GM18868 (cell line): ENCODE data around the gene DGAT2.

Experiments used
- ATAC-seq: cut with Tn5 transposase; IDR thresholded peaks from one replicate; pipeline ENCODE4 v1.9.1; 2021; ENCODE audit warnings: mild to moderate bottlenecking, moderate library complexity; ENCODE audit not compliant: unreplicated experiment

DGAT2 gene

DNA sequence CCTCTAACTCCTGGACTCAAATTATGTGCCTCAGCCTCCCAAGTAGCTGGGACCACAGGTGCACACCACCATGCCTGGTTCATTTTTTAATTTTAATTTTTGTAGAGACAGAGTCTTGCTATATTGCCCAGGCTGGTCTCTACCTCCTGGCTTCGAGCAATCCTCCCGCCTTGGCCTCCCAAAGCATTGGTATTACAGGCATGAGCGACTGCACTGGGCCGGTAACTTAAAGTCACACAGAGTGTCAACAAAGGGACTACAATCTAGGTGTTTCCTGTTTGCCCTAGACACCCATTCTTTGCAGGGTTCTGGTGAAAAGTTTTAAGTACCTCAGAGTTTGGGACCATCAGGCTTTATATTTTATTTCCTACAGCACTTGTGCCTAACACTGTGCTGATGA, 54.8 kb downstream of the DGAT2 start:
- ATAC-seq = no peak

DNA sequence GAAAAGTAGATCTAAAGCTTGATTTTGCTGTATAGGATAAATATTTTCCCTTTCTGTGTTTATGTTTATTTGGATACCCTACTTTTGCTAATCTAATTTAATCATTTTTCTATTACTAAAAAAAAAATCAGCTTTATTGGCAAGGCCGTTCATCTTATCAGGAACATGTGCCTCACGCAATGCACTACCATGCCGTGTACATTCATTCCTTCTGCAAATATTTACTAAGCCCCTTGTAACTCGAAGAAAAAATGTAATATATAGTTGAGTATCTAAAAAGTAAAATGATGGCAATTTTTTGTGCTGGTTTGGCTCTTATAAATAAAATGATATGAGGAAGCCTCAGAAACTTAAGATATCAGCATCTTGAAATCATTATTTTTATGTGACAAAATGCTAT, 55.4 kb downstream of the DGAT2 start:
- no peak for ATAC-seq

DNA sequence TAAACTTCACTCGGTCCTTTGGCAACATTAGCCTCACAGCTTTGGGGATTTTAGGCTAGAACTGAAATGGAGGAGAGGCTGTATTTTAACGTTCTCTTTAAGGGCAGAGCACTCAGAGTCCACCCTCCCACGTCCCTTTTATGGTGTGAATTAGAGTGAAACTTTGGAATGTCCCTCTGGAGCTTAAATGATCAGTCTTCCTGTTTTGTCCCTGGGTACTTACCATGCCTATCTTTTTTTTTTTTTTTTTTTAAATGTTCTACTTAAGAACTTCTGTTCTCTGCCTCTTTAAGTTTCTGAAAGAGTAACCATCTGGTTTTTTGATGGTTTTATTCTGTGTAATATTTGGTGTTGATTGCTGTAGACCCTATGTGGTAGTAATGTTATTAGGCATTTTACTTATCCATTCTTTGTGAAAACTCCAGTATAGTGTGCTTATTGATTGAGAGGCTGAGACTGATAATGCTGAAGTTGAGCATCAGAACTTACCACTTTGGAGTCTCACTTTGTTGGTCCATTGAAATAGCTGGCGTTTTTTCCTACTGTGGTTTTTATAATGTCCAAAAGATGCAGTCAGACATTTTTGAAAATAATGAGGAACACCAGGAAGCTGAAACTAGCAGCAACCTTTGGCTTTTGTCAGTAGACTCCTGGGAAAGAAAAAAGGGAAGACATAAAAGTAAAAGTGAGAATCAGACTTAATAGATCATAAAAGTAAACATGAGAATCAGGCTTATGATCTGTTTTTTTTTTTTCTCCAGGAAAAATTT, 58.1 kb downstream of the DGAT2 start:
- ATAC-seq = no peak

DNA sequence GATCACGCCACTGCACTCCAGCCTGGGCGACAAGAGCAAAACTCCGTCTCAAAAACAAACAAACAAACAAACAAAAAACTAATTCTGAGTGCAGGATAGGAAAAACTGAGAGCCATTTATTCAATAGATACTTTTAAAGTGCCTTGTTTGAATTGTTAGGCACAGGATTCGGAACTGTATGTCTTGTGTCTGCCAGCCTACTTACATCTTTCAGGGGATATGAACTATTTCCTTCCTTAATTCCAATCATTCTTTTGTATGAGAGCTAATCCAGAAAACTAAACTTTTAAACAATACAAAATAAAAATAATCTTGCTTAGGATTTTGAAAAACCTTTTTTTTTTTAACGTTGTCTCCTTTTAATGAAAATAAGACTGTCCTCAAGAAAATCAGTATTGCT, 59.0 kb downstream of the DGAT2 start:
- ATAC-seq = no peak

DNA sequence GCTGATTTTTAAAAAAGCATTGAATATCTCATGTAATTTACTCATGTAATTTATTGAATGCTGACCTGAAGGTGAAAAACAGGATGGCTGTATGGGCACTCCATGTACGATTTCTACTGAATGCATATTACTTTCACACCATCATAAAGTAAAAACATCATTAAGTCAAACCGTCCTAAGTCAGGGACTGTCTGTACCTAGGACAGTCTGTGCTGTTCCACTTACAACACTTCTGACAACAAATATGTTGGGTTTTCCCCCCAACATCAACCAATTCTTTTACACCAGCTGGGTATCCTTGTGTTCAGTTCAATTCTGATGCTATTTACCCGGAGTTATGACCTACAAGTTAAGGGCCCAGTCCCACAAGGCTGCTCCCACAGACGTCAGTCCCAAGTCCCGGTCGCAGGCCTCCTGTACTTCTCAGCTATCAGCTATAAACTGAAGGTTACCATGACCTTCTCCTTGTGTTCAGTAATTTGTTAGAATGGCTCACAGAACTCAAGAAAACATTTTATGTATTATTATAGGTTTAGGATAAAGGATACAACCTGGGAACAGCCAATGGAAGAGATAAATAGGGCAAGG, 63.4 kb downstream of the DGAT2 start:
- no peak for ATAC-seq

DNA sequence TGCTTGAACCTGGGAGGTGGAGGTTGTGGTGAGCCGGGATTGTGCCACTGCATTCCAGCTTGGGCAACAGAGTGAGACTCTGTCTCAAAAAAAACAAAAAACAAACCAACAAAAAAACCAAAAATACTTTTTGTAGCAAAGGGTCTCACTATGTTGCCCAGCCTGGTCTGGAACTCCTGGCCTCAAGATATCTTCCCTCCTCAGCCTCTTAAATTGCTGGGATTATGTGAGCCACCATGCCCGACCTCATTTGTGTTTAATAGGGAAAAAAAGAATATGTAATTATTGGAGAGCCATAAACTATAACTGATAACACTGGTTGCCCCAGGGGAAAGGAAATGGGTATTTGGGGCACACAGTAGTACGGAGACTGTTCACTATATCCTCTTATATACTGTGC, 66.2 kb downstream of the DGAT2 start:
- ATAC-seq = no peak

DNA sequence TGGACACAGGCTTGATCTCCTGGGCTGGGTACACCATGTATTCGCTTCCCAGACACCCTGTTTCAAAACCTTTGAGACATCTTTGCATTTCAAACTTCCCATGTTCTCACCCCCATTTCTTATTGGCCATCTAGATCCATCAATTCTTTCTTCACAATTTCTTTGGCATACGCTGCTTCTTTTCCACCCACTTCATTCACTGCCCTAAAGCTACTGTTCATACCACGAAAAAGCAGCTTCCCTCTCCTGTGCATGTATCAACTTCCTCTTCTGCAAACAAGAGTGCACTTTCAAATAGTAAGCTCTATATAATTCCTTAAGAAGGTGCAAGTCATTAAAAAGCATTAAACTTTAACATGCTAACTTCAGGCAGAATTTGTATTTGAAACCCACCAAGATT, 67.8 kb downstream of the DGAT2 start:
- ATAC-seq = no peak

DNA sequence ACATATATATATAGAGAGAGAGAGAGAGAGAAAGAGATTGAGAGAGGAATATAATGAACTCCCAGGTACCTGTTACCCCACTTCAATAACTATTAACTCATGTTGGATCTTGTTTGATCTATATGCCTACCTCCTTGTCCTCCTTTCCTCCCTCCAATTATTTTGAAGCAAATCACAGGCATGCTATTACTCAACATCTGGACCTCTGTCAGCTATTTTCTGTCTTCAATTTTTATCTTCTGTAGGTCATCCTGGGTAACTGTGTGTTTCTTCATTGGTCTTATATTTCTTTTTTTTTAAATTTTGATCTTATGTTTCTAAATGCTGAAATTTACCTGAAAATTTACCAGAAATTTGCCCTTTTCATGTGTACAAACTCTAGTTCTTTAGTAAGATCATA, 71.3 kb downstream of the DGAT2 start:
- ATAC-seq = no peak

DNA sequence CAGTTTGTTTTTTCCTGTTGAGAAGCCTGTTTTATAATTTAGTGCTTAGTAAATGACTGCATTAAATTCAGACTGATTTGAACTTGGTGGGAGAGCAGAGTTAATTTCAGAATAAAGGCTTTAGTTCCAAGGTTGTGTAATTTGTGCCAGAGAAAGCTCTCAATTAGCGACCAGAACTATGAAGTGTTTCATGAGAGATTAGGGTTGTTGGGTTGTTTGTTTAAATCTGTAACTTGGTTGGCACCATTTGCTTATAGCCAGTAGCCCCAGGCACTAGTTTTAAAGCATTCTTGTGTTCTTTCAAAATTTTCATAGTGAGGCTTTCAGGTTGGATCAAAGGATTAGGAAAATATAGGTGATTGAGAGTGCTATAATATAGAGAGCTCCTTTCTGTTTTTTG, 71.9 kb downstream of the DGAT2 start:
- ATAC-seq = no peak

DNA sequence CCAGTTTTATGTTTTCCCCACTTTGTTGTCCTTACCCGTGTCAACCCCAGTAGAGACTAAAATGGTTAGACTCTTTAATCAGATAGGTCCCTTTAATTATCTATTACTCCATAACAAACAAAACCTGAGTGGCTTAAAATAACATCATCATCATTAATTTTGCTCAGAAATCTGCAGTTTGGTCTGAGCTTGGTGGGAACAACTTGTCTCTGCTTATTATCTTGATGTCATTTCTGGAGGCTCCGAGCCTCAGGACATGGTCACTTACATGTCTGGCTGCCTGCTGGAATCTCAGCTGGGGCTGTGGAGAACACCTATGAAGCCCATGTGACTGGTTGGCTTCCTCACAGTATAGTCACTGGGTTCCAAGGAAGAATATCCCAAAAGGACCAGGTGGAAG, 73.2 kb downstream of the DGAT2 start:
- no peak for ATAC-seq

DNA sequence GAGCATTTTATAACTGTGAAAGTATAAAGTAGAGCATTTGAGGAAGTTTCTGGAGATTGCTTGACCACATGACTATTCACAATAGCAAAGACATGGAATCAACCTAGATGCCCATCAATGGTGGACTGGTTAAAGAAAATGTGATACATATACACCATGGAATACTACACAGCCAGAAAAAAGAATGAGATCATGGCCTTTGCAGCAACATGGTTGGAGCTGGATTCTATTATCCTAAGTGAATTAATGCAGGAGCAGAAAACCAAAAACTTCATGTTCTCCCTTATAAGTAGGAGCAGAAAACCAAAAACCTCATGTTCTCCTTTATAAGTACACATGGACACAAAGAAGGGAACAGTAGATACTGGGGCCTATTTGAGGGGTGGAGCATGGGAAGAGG, 76.7 kb downstream of the DGAT2 start:
- no peak for ATAC-seq

DNA sequence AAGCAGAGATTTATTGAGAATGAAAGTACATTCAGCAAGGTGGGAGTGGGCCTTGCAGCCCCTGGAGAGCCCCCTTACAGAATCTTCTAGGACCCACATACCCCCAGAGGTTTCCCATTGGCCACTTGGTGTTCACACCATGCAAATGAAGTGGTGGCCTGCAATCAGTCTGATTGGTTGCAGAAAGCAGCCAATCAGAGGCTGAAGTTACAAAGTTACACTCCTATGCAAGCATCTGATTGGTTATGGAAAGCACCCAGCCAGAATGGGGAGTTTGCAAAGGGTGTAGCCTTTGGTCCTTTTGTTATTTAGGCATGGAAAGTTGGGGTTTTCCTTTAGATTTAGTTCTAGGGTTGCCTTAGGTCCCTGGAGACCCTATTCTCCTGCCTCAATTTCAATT, 81.3 kb downstream of the DGAT2 start:
- ATAC-seq = no peak

DNA sequence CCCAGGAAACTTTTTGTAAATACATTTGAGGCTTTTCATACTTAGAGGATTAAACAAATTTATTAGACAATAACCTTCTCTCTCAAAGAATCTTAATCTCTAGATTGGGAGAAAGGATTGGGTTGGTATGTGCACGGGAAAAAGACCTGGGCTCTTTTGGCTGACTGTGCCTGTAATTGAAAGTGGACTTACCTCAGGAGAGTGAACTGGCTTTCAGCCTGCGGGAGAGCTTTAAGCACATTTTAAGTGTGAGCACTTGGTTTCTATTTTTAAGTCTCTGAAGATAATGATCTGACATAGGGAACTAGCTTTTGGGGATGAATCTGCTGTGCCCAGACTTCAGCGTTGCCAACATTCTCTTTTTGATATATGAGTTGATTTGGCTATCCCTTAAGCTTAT, 82.2 kb downstream of the DGAT2 start:
- no peak for ATAC-seq
